DOHH2 (cell line): ENCODE results near the gene SYT7.

Experiments
- H3F3A ChIP-seq: fragments of 200-600 bp; sonication (generic), shearing (Covaris generic); 2 replicates; pipeline ENCODE4 v1.6.0; 2016; ENCODE audit warnings: antibody characterized with exemption, mild to moderate bottlenecking; ENCODE audit not compliant: control insufficient read depth, insufficient read depth
- H3K27ac ChIP-seq: fragments of 200-600 bp; sonication (generic); 2 replicates; pipeline ENCODE4 v1.5.1; 2014; ENCODE audit warnings: low read depth, mild to moderate bottlenecking, low read length, moderate library complexity
- H3K27me3 ChIP-seq: fragments of 200-600 bp; sonication (generic); 2 replicates; pipeline ENCODE4 v1.6.1; 2014; ENCODE audit warnings: mild to moderate bottlenecking, low read length, mixed read lengths; ENCODE audit not compliant: control insufficient read depth
- H3K36me3 ChIP-seq: fragments of 200-600 bp; sonication (generic); 2 replicates; pipeline ENCODE4 v1.6.1; 2014; ENCODE audit warnings: mild to moderate bottlenecking, low read length, moderate library complexity, mixed read lengths; ENCODE audit not compliant: control insufficient read depth
- H3K4me1 ChIP-seq: fragments of 200-600 bp; sonication (generic); 2 replicates; pipeline ENCODE4 v1.6.1; 2014; ENCODE audit warnings: mild to moderate bottlenecking, low read length, mixed read lengths; ENCODE audit not compliant: control insufficient read depth
- H3K4me2 ChIP-seq: fragments of 200-600 bp; sonication (generic); 2 replicates; pipeline ENCODE4 v1.6.0; 2014; ENCODE audit warnings: mild to moderate bottlenecking, low read length, moderate library complexity
- H3K4me3 ChIP-seq: fragments of 200-600 bp; sonication (generic); 2 replicates; pipeline ENCODE4 v1.5.1; 2014; ENCODE audit warnings: mild to moderate bottlenecking, low read length, mixed read lengths
- H3K79me2 ChIP-seq: fragments of 200-600 bp; sonication (generic); 2 replicates; pipeline ENCODE4 v1.6.1; 2014; ENCODE audit warnings: mild to moderate bottlenecking, low read length, mixed read lengths; ENCODE audit not compliant: control insufficient read depth
- H3K9me2 ChIP-seq: fragments of 200-600 bp; sonication (generic); replicated peaks from 2 replicates; pipeline ENCODE4 v1.6.1; 2014; ENCODE audit warnings: mild to moderate bottlenecking, low read length, mixed read lengths; ENCODE audit not compliant: control insufficient read depth
- H3K9me3 ChIP-seq: fragments of 200-600 bp; sonication (generic); 2 replicates; pipeline ENCODE4 v1.6.1; 2014; ENCODE audit warnings: antibody characterized with exemption, low read length, mixed read lengths; ENCODE audit not compliant: control insufficient read depth, insufficient read depth
- H4K20me1 ChIP-seq: fragments of 200-600 bp; sonication (generic); 2 replicates; pipeline ENCODE4 v1.6.0; 2014; ENCODE audit warnings: low read depth, mild to moderate bottlenecking, antibody characterized with exemption, low read length, moderate library complexity; ENCODE audit not compliant: control insufficient read depth, insufficient read depth
- CTCF ChIP-seq: fragments of 200-600 bp; sonication (generic); IDR thresholded peaks from one replicate; pipeline ENCODE4 v1.5.1; 2014; ENCODE audit warnings: antibody characterized with exemption, mild to moderate bottlenecking, low read depth, low read length; ENCODE audit not compliant: poor library complexity, severe bottlenecking
- EZH2phosphoT487 ChIP-seq: fragments of 200-600 bp; sonication (generic); IDR thresholded peaks from 2 replicates; pipeline ENCODE4 v1.6.1; 2017; ENCODE audit warnings: borderline replicate concordance, mild to moderate bottlenecking, antibody characterized with exemption, low read length, moderate library complexity, mixed read lengths

Gene SYT7

GRCh38 chr11:61497876-61498275, 83.0 kb downstream of the SYT7 start:
- Histone ChIP-seq H3F3A (no peaks in the 10 kb centered on the region), H3K36me3 (no peaks in the 10 kb centered on the region)

GRCh38 chr11:61497473-61497872, 83.4 kb downstream of the SYT7 start:
- H3K9me3 ChIP-seq = no peaks in the 10 kb centered on the region
- H3K27me3 ChIP-seq = no peaks in the 10 kb centered on the region
- H3K27ac ChIP-seq = no peak overlapping the region
- H3K9me2 ChIP-seq = no peaks in the 10 kb centered on the region
- H3K4me1 ChIP-seq = no peaks in the 10 kb centered on the region
- no peak overlapping the region for H3K4me3 ChIP-seq
- H3K36me3 ChIP-seq = no peaks in the 10 kb centered on the region
- no peaks in the 10 kb centered on the region for H3K79me2 ChIP-seq
- H3F3A ChIP-seq = no peaks in the 10 kb centered on the region
- no peaks in the 10 kb centered on the region for H4K20me1 ChIP-seq
- TF ChIP-seq CTCF (no peak), EZH2phosphoT487 (no peak)
- H3K4me2 ChIP-seq = no peak overlapping the region

More at GRCh38 chr11:61497876-61498275, 83.0 kb downstream of the SYT7 start:
- Histone ChIP-seq H3K27ac (no peak overlapping the region), H3K4me1 (no peaks in the 10 kb centered on the region), H3K4me2 (no peak overlapping the region), H3K79me2 (no peaks in the 10 kb centered on the region), H4K20me1 (no peaks in the 10 kb centered on the region), H3K9me2 (no peaks in the 10 kb centered on the region), H3K4me3 (no peak overlapping the region), H3K27me3 (no peaks in the 10 kb centered on the region), H3K9me3 (no peaks in the 10 kb centered on the region)
- no peak for TF ChIP-seq EZH2phosphoT487
- no peak for TF ChIP-seq CTCF

GRCh38 chr11:61496602-61497400, 84.1 kb downstream of the SYT7 start:
- Histone ChIP-seq H3K79me2 (no peaks in the 10 kb centered on the region), H3K4me1 (no peaks in the 10 kb centered on the region), H3K9me3 (no peaks in the 10 kb centered on the region), H3K27me3 (no peaks in the 10 kb centered on the region), H4K20me1 (no peaks in the 10 kb centered on the region), H3F3A (no peaks in the 10 kb centered on the region), H3K27ac (no peak overlapping the region), H3K4me2 (no peak overlapping the region), H3K4me3 (no peak overlapping the region), H3K36me3 (no peaks in the 10 kb centered on the region), H3K9me2 (no peaks in the 10 kb centered on the region)
- TF ChIP-seq EZH2phosphoT487 = no peak
- no peak for TF ChIP-seq CTCF
